Subcutaneous abdominal adipose tissue (tissue), 5 donors: ENCODE data around the gene CTBP2.

ENCODE experiments used
- H3K27ac ChIP-seq: one replicate; pipeline ENCODE4 v1.7.0; 2013; ENCODE audit warnings: low read depth, mild to moderate bottlenecking, inconsistent platforms, low read length, moderate library complexity
- H3K27me3 ChIP-seq, 5 donors: one replicate each; pipeline ENCODE4 v1.7.0; 2013; ENCODE audit warnings: low read length in 5 of 5, inconsistent platforms in 1 of 5; ENCODE audit not compliant: control insufficient read depth in 5 of 5, insufficient read depth in 4 of 5
- H3K36me3 ChIP-seq, 5 donors: one replicate each; pipeline ENCODE4 v1.7.0; 2013; ENCODE audit warnings: low read length in 5 of 5; ENCODE audit not compliant: control insufficient read depth in 5 of 5, insufficient read depth in 5 of 5
- H3K4me1 ChIP-seq, 5 donors: one replicate each; pipeline ENCODE4 v1.7.0; 2013; ENCODE audit warnings: low read length in 5 of 5, mild to moderate bottlenecking in 3 of 5, moderate library complexity in 1 of 5; ENCODE audit not compliant: control insufficient read depth in 5 of 5, insufficient read depth in 5 of 5
- H3K4me3 ChIP-seq, 5 donors: one replicate each; pipeline ENCODE4 v1.7.0; 2013; ENCODE audit warnings: low read length in 5 of 5, low read depth in 1 of 5
- H3K9ac ChIP-seq, 5 donors: one replicate each; pipeline ENCODE4 v1.7.0; 2013; ENCODE audit warnings: low read length in 5 of 5, mild to moderate bottlenecking in 4 of 5, moderate library complexity in 3 of 5
- H3K9me3 ChIP-seq, 5 donors: one replicate each; pipeline ENCODE4 v1.7.0; 2013; ENCODE audit warnings: low read length in 5 of 5; ENCODE audit not compliant: control insufficient read depth in 5 of 5
- donor health status: healthy.
- donor health status: healthy.
- donor health status: healthy.
- donor health status: healthy.
- donor health status: healthy.

The CTBP2 gene

DNA sequence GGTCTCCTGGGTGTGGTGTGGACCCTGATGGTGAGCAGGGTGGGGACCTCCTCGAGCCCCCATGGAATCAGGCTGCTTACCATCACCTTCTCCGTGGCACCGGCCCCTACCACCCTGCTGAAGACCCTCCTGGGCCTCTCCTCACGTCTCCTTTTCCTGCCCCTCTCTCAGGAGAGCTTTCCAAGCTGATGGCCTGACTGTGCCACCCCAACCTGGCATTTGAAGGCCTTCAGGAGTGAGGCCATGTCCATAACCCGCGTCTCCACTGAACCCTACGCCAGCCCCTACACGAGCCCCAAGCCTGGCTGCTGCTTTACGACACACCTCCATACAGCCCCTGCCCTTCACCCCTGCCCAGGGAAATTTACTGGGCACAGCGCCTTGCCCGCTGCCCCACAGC lies 163.1 kb downstream of the CTBP2 start:
- Histone ChIP-seq H3K36me3 (peaks cover 0 to 93% (median 72%) of the 10 kb centered on the region in 5 donors), H3K9ac (no peak overlapping the region), H3K4me3 (no peak overlapping the region), H3K4me1 (peaks cover 7 to 23% (median 18%) of the 10 kb centered on the region in 5 donors), H3K27ac (no peak overlapping the region), H3K9me3 (no peaks in the 10 kb centered on the region), H3K27me3 (no peaks in the 10 kb centered on the region)

DNA sequence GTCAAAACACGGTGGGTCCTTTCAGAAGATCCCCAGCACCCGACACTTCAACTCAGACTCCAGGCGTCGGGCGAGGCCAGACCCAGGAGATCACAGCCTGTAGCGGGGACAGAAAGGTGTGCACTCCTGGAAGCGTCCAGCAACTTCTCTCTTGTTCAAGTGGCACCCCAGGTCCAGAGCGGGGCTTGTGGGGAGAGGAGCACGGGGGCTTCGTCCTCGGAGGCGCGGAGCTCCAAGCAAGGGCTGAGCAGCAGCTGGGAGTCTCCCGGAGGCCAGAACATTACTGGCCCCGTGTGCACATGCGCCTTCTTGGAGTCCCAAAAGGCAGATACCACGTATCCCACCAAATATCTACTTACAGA lies 163.5 kb downstream of the CTBP2 start:
- Histone ChIP-seq H3K36me3 (peaks cover 0 to 93% (median 72%) of the 10 kb centered on the region in 5 donors), H3K9me3 (no peaks in the 10 kb centered on the region), H3K27me3 (no peaks in the 10 kb centered on the region), H3K4me3 (no peak overlapping the region), H3K4me1 (peaks cover 7 to 25% (median 18%) of the 10 kb centered on the region in 5 donors), H3K9ac (no peak overlapping the region), H3K27ac (no peak overlapping the region)

DNA sequence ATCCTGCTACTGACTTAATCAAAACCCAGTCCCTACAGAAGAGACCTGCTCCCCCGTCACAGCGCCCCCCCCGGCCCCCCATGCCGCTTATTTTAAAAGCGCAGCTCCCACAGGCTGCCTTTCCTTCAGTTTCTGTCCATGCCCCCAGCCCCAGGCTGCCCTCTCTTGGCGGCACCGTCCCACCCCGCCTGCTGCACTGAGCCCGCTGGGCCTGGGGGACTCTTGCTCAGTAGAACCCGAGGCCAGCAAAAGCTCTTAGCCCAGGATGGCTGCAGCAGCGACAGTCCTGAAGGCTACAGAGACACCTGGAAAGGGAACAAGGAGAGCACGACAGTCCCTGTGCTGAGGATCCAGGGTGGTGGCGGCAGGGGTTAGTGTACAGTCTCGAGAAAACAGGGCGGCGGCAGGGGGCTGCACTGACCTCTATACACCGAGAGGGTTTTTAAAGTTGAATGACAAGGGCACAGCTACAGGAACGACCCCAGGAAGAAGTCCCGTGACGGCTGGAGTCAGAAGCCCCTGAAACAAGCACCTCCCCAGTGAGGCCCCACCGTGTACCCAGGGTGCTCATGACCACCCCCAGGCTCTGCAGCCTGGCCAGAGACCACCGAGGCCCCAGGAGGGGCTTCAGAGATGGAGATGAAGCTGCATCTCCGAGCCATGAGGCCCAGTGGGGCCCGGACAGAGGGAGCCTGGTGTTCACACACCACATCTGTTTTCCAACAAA lies 164.1 kb downstream of the CTBP2 start:
- peaks cover 0 to 93% (median 76%) of the 10 kb centered on the region in 5 donors for H3K36me3 ChIP-seq
- H3K4me3 ChIP-seq, result no peak overlapping the region
- H3K4me1 ChIP-seq, result peaks cover 7 to 25% (median 18%) of the 10 kb centered on the region in 5 donors
- no peak overlapping the region for H3K27ac ChIP-seq
- no peaks in the 10 kb centered on the region for H3K27me3 ChIP-seq
- H3K9ac ChIP-seq, result no peak overlapping the region
- H3K9me3 ChIP-seq, result no peaks in the 10 kb centered on the region

DNA sequence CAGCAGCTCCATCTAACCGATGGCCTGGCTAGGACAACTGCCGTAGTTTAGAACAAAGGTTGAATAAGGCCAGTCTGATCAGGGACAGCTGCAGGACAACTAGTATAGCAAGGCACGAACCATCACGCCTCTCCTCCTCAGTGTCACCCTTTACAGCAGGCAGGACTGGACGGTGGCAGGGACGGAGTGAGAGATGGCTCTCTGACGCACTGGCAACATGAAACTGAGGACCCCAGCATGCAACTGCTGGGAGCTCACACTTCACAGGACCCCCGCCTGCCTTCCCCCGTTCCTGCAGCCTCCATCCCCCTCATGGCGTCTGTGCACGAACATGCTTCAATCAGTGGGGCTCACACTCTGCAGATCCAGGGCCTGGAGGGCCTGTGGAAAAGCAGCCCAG lies 164.8 kb downstream of the CTBP2 start:
- no peaks in the 10 kb centered on the region for H3K9me3 ChIP-seq
- peaks cover 0 to 93% (median 79%) of the 10 kb centered on the region in 5 donors for H3K36me3 ChIP-seq
- H3K4me1 ChIP-seq, result peaks cover 7 to 23% (median 18%) of the 10 kb centered on the region in 5 donors
- no peak overlapping the region for H3K9ac ChIP-seq
- no peaks in the 10 kb centered on the region for H3K27me3 ChIP-seq
- no peak overlapping the region for H3K4me3 ChIP-seq
- no peak overlapping the region for H3K27ac ChIP-seq

DNA sequence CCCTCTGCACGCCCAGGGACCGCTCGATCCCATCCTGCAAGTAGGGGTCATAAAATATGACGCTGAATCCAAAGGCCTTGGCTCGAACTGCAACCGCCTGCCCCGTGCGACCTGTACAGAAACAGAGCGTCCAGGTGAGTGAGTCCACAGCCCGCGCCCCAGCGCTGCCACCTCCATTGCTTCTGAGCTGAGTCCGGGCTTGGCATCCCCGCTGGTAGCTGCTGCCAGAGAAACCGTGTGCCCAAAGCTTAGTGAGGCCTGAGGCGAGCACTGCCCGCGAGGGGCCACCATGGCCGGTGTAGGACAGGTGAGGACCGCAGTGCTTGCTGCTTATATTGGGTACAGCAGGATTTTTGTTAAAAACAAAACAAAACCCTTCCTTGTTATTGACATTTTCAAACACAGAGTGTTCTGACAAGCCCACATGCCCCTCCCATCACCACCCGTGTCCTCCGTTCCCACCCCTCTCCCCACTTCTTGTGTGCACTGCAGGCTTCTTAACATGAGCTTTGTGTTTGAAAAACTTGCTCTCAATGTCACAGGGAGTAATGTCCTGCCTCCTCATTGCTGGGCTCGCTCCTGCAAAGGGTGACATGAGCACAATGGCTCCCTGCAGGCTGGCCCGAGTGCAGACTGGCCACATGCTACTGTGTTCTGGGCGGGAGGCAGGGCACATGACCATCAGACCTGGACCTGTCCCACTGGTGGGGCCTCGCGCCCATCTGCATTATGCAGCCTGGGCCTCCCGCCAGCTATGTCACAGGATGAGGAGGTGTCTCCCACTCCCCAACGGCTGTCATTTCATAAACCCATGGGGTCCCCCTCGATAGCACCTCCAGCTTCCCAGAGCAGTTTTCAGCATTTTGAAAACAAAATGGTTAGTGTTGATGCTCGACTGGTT lies 165.5 kb downstream of the CTBP2 start:
- Histone ChIP-seq H3K9ac (no peak overlapping the region), H3K27me3 (no peaks in the 10 kb centered on the region), H3K9me3 (no peaks in the 10 kb centered on the region), H3K27ac (no peak overlapping the region), H3K36me3 (peaks cover 0 to 88% (median 78%) of the 10 kb centered on the region in 5 donors), H3K4me1 (peaks cover 5 to 17% (median 10%) of the 10 kb centered on the region in 5 donors), H3K4me3 (no peak overlapping the region)

DNA sequence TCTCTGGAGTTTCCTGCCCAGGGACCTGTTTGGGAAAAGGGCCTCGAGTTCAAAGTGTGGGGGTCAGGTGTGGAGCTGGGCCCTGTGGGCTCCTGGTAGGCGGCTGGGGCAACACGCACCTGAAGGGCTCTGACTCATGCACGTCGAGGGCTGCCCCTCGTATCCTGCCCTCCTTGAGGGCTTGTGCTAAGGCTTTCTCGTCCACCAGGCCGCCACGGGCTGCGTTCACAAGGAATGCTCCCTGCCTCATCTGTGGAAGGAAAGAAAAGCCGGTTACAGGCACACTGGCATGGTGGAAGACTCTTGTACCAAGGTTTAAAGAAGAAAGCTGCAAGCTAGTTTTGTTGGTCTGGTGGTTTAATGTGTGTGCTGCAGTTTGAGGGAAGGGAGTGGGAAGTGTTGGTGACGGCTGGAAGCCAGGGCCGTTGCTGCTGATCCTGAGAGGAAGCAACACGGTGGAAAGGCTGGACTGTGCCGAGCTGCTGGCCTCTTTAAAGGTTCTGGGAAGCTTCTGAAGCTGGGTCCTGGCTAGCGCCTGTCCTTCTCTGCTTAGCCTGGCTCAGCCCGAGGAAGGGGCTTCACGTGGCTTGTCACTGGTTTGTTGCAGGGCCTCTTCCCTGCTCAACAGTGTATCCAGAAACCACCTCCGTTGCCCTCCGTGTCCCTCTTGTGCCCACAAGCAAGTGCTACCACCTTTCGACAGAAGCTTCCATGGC lies 166.5 kb downstream of the CTBP2 start:
- peaks cover 0 to 87% (median 76%) of the 10 kb centered on the region in 5 donors for H3K36me3 ChIP-seq
- no peak overlapping the region for H3K9ac ChIP-seq
- H3K4me3 ChIP-seq, result no peak overlapping the region
- H3K27ac ChIP-seq, result no peak overlapping the region
- H3K27me3 ChIP-seq, result no peaks in the 10 kb centered on the region
- no peaks in the 10 kb centered on the region for H3K9me3 ChIP-seq
- H3K4me1 ChIP-seq, result peaks cover 0 to 9% (median 2%) of the 10 kb centered on the region in 5 donors

DNA sequence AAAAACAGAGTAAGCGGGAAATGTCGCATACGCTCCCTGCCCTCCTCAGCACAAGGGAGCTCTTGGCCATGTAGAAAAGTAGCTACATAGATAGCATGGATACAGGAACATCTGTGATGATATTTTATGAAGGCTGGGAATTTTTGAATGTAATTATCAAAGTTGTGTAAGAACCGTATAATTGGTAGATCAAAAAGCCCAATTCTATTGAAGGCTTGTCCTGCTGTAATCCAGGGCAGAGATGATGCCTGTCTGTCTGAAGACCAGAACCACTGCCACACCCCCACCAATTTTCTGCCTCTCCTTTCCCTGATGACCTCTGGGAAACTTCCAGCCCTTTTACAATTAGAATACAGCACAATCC lies 167.0 kb downstream of the CTBP2 start:
- Histone ChIP-seq H3K27me3 (no peaks in the 10 kb centered on the region), H3K4me1 (peaks cover 0 to 5% (median 0%) of the 10 kb centered on the region in 5 donors), H3K36me3 (peaks cover under 1 to 82% (median 76%) of the 10 kb centered on the region in 5 donors), H3K27ac (no peak overlapping the region), H3K9me3 (no peaks in the 10 kb centered on the region), H3K9ac (no peak overlapping the region), H3K4me3 (no peak overlapping the region)

DNA sequence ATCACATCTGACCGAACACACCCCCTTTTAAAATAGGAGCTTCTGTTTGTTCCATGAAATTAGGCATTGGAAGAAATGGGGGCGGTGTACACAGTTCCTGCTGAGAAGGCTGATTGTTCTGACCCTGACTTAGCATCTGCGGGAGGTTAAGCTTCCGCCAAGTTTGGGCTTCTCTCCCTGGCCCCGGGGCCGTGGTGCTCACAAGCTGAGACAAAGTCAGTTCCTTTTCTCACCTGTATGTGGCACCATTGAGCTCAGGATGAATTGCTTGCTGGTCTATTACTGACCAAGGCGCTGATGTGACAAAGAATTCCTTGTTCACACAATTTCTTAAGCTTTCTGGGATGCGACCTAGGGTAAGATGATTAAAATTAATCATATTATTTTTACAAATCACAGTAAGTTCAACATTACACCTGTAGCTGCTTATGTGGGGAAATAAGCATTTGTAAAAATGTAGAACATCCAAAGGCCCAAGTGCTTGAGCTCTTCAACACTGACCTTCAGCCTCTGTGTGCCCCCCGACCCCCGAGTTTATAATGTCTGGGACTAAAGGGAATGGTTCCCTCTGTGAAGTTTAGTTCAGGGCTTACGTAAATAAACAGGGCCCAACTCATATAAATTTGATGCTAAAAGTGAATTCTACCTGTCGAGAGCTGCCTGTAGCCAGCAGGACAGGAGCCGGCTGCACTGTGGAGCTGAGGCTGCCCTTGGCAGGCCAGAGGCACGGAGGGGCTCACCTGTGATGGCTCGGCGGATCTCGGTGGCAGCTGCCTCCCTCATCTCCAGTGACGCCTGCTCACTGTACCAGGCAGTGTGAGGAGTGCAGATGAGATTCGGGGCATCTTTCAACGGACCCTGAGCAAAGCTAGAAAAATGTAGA lies 167.7 kb downstream of the CTBP2 start:
- H3K27me3 ChIP-seq, result no peaks in the 10 kb centered on the region
- no peaks in the 10 kb centered on the region for H3K9me3 ChIP-seq
- H3K4me1 ChIP-seq, result peaks cover 0 to 5% (median 0%) of the 10 kb centered on the region in 5 donors
- no peak overlapping the region for H3K27ac ChIP-seq
- peaks cover 4 to 77% (median 75%) of the 10 kb centered on the region in 5 donors for H3K36me3 ChIP-seq
- H3K4me3 ChIP-seq, result no peak overlapping the region
- H3K9ac ChIP-seq, result no peak overlapping the region

DNA sequence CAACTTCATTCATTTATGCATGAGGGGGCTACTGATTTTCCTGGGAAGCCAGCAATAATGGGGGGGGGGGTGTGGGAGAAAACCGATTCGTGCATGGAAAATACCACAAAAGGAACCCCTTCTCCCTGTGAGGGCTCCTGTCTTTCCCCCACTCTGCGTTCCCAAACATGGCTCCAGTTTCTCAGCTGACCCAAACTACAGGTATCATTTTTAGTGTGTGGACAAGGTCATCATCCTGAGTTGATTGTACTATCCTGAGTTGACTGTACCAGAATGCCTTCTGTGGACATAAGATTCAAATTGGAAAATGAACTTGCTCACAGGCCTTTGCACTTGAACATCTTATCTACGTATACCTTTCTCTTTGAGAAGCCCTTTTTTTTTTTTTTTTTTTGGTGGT lies 168.5 kb downstream of the CTBP2 start:
- H3K4me3 ChIP-seq, result no peak overlapping the region
- no peak overlapping the region for H3K9ac ChIP-seq
- peaks cover 0 to 5% (median 0%) of the 10 kb centered on the region in 5 donors for H3K4me1 ChIP-seq
- no peaks in the 10 kb centered on the region for H3K9me3 ChIP-seq
- H3K27ac ChIP-seq, result no peak overlapping the region
- H3K27me3 ChIP-seq, result no peaks in the 10 kb centered on the region
- H3K36me3 ChIP-seq, result peaks cover 7 to 76% (median 72%) of the 10 kb centered on the region in 5 donors
